C4-2B (cell line): ENCODE data around the gene SCN5A.

Experiments
- CTCF ChIP-seq: fragments of 450-650 bp; conservative IDR thresholded peaks from 2 replicates; pipeline ENCODE4 v1.5.1; 2017; ENCODE audit warnings: mild to moderate bottlenecking
- ZFX ChIP-seq: fragments of 450-650 bp; IDR thresholded peaks from 2 replicates; pipeline ENCODE4 v1.6.1; 2017

- TF ChIP-seq CTCF = no peak
- no peak for TF ChIP-seq ZFX
These were observed 71.4 kb downstream of the SCN5A start for GRCh38 chr3:38578081-38578475.
